ENCODE measurements around the gene NAT16.
"Not testable (repeated sequence)": the region's sequence is repeated elsewhere in the genome, so short reads cannot be mapped to it uniquely, and the experiment has no call there.

Gene NAT16

DNA sequence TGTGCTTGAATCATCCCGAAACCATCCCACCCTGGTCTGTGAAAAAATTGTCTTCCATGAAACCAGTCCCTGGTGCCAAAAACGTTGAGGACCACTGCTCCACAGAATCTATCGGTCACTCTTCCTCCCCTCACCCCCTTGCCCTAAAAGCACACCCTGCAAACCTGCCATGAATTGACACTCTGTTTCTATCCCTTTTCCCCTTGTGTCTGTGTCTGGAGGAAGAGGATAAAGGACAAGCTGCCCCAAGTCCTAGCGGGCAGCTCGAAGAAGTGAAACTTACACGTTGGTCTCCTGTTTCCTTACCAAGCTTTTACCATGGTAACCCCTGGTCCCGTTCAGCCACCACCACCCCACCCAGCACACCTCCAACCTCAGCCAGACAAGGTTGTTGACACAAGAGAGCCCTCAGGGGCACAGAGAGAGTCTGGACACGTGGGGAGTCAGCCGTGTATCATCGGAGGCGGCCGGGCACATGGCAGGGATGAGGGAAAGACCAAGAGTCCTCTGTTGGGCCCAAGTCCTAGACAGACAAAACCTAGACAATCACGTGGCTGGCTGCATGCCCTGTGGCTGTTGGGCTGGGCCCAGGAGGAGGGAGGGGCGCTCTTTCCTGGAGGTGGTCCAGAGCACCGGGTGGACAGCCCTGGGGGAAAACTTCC is 54.0 kb downstream of the NAT16 start:
- peak overlapping the region; percentile 52 for H3K4me3 ChIP-seq (replicated peaks; ENCODE audit: low read depth, low read length)
- TF ChIP-seq, protein P1, sequence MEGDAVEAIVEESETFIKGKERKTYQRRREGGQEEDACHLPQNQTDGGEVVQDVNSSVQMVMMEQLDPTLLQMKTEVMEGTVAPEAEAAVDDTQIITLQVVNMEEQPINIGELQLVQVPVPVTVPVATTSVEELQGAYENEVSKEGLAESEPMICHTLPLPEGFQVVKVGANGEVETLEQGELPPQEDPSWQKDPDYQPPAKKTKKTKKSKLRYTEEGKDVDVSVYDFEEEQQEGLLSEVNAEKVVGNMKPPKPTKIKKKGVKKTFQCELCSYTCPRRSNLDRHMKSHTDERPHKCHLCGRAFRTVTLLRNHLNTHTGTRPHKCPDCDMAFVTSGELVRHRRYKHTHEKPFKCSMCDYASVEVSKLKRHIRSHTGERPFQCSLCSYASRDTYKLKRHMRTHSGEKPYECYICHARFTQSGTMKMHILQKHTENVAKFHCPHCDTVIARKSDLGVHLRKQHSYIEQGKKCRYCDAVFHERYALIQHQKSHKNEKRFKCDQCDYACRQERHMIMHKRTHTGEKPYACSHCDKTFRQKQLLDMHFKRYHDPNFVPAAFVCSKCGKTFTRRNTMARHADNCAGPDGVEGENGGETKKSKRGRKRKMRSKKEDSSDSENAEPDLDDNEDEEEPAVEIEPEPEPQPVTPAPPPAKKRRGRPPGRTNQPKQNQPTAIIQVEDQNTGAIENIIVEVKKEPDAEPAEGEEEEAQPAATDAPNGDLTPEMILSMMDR (IDR thresholded peaks at IDR 0.05; ENCODE audit: low read depth, low read length, missing control alignments): no peak
- peak; percentile 55 for DNase-seq (ENCODE audit: extremely low read depth, low read depth)

DNA sequence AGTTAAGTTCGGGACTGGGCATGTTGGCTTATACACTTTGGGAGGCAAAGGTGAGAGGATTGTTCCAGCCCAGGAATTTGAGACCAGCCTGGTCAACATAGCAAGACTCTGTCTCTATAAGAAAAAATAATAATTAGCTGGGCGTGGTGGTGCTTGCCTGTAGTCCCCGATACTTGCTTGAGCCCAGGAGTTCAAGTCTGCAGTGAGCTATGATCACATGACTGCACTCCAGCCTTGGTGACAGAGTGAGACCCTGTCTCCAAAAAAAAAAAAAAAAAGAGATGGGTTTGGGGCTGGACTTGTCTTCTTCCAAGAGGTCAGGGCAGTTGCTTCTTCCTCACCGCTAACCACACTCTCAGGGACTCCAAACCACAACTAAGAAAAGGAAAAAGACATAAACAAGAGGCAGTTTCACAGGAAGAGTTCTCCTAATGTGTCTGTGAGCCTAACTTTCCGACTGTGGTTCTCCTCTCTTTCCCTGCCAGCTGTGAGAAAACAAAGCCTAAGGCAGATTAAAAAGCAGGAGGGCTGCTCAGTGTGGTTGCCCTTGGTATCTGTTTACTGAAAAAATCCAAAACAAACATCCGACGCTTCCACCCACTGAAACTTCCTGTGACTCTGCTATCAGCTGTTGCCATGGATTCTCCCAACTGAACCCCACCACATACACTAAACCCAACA is 55.6 kb downstream of the NAT16 start:
- TF ChIP-seq, protein P1 (IDR thresholded peaks at IDR 0.05; ENCODE audit: low read depth, low read length, missing control alignments): no peak
- peak; percentile 81 for DNase-seq (ENCODE audit: extremely low read depth, low read depth)
- no peak overlapping the region for H3K4me3 ChIP-seq (replicated peaks; ENCODE audit: low read depth, low read length)

DNA sequence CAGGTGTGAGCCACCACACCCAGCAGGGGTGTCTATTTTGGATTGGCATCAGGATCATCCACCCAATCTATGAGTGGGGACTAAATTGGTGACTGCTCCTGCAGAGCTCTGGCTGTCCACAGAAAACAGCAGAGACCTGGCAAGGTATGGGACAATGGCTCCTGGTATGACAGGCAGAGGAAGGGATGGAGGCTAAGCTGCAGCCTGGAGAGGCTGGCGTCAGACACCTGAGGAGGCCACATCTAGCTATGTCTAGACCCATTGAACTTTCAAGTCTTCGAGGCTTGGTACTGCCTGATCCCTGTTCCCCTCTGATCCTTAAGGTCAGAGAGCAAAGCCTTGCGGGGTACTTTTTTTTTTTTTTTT is 56.4 kb downstream of the NAT16 start:
- no peak overlapping the region for H3K4me3 ChIP-seq (replicated peaks; ENCODE audit: low read depth, low read length)
- no peak for DNase-seq (ENCODE audit: extremely low read depth, low read depth)
- TF ChIP-seq, protein P1 (IDR thresholded peaks at IDR 0.05; ENCODE audit: low read depth, low read length, missing control alignments): no peak

DNA sequence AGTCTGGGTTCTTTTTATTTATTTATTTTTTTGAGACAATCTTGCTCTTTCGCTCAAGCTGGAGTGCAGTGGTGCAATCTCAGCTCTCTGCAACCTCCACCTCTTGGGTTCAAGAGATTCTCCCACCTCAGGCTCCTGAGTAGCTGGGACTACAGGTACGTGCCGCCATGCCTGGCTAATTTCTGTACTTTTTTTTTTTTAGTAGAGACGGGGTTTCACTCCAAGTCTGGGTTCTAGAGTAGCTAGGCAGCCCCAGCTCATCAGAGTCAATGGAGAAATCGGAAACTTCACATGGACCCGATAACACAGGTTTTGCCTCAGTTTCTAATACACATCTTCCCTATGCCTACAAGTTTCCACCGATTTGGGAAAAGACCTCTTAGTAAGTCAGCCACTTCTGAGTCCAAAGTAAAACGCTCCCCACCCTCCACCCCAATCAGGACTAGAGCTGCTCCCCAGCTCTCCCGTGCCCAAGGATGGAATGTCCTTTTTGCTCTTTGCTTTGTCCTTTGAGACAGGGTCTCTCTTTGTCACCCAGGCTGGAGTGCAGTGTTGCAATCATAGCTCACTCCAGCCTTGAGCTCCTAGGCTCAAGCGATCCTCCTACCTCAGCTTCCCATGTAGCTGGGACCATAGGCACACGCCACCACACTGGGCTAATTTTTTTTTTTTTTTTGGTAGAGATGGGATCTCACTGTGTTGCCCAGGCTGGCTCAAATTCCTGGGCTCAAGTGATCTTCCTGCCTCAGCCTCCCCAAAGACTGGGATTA is 57.0 kb downstream of the NAT16 start:
- no peak overlapping the region for H3K4me3 ChIP-seq (replicated peaks; ENCODE audit: low read depth, low read length)
- TF ChIP-seq, protein P1 (IDR thresholded peaks at IDR 0.05; ENCODE audit: low read depth, low read length, missing control alignments): no peak
- no peak for DNase-seq (ENCODE audit: extremely low read depth, low read depth)

DNA sequence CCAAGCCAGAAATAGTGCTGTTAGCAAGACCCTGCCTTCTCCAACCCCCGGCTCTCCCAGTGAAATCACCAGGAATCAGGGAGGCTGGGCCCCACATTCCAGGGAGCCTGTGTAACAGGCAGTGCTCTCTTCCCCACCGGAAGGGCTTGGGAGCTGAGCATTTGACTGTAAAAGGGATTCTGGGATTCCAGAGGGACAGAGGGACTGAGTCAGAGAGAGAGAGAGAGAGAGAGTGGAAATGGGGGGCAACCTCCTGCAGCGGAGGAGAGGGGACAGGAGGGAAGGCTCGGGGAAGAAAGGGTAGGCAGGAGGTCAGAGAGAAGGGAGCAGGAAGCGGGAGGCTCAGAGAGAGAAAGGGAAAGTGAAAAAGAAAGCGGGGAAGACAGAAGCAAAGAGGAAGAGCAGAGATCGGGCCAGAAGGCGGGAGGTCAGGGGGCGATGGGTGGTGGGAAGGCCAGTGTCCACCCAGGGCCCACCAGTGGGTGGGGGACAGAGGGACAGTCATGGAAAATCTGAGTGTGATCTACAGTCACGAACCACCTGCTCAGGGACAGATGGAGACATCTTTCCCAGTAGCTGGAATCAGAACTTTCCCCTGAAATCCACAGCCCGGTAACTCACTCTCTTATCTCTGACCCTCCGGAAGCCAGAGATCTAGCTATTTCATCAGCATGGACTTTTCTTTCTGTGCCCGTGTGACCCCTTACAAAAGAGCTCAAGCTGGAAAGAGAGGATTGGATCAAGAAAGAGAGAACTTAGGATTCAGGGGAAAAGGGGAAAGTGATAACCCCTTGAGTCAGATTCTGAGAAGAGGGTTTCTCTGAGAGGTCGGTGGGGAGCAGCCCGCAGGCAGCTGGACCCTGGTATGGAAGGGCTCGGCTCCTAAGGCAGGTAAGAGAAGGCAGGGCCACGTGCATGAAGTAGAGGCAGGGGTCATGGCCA is 57.8 kb downstream of the NAT16 start:
- TF ChIP-seq, protein P1 (IDR thresholded peaks at IDR 0.05; ENCODE audit: low read depth, low read length, missing control alignments): no peak
- DNase-seq (ENCODE audit: extremely low read depth, low read depth): peak; percentile 86
- H3K4me3 ChIP-seq (replicated peaks; ENCODE audit: low read depth, low read length): peak overlapping the region; percentile 26

DNA sequence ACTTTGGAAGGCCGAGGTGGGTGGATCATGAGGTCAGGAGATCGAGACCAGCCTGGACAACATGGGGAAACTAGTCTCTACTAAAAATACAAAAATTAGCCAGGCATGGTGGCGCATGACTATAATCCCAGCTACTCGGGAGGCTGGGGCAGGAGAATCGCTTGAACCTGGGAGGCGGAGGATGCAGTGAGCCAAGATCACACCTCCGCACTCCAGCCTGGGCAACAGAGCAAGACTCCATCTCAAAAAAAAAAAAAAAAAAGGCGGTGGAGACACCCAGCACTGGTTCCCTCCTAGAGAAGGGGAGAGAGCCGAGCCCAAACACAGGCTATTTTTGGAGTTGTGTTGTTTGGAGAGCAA is 58.5 kb downstream of the NAT16 start:
- H3K4me3 ChIP-seq (replicated peaks; ENCODE audit: low read depth, low read length): peak overlapping the region; percentile 26; the same call in 1 of the 2 replicates

More for the DNA sequence above, 58.5 kb downstream of the NAT16 start:
- not testable (repeated sequence) for DNase-seq (ENCODE audit: extremely low read depth, low read depth)

Data from HFF-Myc (cell line).